Iris pigment epithelial cell (primary cell): ENCODE data around the gene DHFR2.
"Not testable (repeated sequence)": the region's sequence is repeated elsewhere in the genome, so short reads cannot be mapped to it uniquely, and the experiment has no call there.

Experiments used
- DNase-seq: peaks from one replicate; pipeline ENCODE4 v3.0.0-alpha.2; 2011; ENCODE audit warnings: low read depth

DHFR2 gene

DNA sequence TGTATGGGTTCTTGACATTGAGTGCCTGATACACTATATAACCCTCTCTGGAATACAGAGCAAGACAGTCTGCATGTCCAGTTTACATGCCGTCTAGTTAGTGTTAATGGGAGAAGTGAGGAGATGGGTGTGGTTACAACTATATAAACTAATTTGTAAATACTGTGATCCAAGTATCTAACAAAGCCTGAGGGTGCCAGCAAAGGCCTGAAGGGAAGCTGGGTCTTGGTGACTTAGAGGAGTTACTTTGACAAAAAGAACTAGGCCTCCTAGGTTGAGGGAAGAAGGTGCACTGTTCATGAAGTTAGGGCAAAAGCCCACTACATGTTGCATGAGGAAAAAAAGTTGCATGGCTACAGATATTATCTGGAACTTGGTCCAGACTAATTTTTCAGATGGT lies 2.4 kb upstream of the DHFR2 start:
- no peak for DNase-seq

GRCh38 chr3:94064243-94064860 lies 1.6 kb upstream of the DHFR2 start:
- DNase-seq = no peak

- DNase-seq = peak; percentile 18
Measured at GRCh38 chr3:94063496-94064119, 892 bp upstream of the DHFR2 start.

GRCh38 chr3:94061297-94061696 lies 1.4 kb downstream of the DHFR2 start:
- no peak for DNase-seq

DNA sequence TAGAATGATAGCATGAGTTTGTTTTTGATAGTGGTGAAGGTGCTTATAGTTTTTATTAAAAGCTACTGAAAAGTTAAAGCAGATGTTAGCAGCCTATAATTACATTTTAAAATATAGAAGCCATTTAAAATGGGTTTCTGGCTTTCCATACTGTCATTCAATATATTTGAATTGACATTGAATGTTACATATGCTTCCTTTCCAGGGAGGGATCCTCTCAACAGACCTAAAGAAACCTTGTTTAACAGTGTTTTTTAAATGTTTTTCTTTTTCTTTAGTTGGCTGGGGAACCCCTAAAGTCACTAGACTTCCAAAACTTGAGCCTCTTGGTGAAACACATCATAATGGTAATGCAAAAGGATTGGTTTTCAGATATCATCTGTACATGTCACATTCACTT lies 12.2 kb downstream of the DHFR2 start:
- no peak for DNase-seq

- no peak for DNase-seq
Measured at GRCh38 chr3:94049267-94049666, 13.4 kb downstream of the DHFR2 start.

DNA sequence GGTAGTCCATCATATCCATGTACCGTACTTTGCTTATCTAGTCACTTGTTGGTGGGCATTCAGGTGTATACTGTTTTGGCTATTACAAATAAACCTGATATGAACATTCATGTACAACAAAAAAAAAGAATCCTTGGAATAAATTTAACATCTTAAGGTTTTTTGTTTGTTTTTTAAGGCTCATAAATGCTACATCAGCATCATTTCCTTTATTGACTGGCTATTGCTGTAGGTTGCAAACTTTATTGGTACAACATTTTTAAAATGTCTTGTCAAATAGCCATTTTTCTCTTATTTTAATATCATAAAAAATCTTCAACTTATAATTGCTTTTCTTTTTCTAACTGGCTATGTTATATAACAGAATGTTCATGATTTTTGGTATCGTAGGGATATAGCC lies 16.2 kb downstream of the DHFR2 start:
- DNase-seq = no peak

DNA sequence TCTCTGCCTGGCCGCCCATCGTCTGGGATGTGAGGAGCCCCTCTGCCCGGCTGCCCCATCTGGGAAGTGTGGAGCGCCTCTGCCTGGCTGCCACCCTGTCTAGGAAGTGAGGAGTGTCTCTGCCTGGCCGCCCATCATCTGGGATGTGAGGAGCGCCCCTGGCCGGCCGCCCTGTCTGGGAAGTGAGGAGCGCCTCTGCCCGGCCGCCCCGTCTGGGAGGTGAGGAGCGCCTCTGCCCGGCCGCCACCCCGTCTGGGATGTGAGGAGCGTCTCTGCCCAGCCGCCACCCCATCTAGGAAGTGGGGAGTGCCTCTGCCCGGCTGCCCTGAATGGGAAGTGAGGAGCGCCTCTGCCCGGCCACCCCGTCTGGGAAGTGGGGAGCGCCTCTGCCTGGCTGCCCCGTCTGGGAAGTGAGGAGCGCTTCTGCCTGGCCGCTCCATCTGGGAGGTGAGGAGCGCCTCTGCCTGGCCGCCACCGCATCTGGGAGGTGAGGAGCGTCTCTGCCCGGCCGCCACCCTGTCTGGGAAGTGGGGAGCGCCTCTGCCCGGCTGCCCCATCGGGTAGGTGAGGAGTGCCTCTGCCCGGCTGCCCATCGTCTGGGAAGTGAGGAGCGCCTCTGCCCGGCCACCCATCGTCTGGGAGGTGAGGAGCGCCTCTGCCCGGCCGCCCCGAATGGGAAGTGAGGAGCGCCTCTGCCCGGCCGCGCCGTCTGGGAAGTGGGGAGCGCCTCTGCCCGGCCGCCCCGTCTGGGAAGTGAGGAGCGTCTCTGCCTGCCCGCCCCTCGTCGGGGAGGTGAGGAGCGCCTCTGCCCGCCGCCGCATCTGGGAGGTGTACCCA lies 18.4 kb downstream of the DHFR2 start:
- DNase-seq = not testable (repeated sequence)

- no peak for DNase-seq
Measured at GRCh38 chr3:94043285-94043684, 19.4 kb downstream of the DHFR2 start.

- DNase-seq = peak; percentile 69
Measured at GRCh38 chr3:94036909-94037507, 25.7 kb downstream of the DHFR2 start.

DNA sequence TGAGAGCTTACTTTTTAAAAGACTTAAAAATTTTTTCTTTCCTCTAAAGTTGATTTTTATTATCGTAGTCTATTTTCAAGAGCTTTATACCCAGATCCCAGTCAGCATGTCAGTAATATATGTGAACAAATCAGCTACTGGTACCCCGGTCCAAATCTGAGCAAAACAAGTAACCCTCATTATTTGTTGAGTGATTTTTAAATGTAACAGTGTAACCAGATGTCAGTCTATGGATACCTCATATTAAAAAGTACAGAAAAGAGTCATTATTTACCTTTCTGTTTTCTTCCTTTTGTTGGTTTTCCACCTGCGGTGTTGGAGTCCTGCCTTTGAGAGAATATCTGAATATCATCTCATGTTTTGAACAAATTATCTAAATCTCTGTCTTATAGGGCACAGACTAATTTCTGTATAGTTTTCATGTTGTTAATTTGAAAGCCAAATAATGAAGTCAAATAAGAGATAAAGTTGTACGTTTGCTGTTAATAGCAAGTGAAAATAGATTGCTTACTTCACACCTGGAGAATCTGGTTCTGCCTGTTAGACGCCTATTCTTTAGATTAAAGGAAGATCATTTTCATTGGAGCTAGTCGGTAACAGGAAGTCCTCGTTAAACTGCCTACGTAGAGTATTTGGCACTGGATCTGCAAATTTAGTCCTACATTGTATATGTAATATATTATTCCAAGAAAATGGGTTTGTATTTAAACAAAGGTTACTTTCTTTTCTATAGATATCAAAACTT lies 34.5 kb downstream of the DHFR2 start, which contains the start of gene STX19:
TSS of gene STX19 (minus strand) at position 505 of the 745 bp plus-strand sequence. CDS start 13,328 bp downstream, outside the sequence.
- no peak for DNase-seq

DNA sequence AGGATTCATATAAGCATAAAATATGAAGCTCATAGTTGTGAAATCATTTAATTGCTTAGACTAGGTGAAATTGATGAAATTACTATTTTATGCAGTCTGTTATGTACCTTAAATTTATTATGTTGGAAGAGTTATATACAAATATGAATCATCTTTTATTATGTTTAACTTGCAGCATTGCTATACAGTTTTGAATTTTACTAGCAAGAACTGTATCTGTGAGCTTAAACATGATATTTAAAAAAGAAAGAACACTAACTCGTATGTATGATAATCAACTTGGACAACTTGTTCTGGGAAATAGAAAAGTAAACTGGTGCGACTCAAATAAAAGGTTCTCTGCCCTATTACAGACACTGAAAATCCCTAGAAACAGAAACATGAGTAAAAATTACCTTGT lies 36.1 kb downstream of the DHFR2 start:
- DNase-seq = no peak

DNA sequence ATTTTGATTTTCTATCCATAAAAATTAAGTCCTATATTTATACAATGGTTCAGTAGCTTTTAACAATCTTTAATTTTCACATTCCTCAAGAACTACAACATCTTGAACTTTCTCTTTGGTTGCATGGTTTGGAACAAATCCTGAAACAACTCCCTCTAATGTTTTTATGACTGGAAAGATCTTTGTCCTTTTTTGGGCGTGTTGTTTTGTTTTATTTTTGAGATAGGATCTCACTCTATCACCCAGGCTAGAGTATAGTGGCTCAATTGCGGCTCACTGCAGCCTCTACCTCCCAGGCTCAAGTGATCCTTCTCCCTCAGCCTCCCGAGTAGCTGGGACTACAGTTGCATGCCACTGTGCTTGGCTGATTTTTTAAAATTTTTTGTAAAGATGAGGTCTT lies 38.3 kb downstream of the DHFR2 start:
- peak; percentile 5 for DNase-seq

- DNase-seq = no peak
Measured at GRCh38 chr3:94020293-94020692, 42.4 kb downstream of the DHFR2 start.

GRCh38 chr3:94019659-94020058 lies 43.1 kb downstream of the DHFR2 start:
- DNase-seq = no peak

GRCh38 chr3:94015025-94015424 lies 47.7 kb downstream of the DHFR2 start:
- no peak for DNase-seq

DNA sequence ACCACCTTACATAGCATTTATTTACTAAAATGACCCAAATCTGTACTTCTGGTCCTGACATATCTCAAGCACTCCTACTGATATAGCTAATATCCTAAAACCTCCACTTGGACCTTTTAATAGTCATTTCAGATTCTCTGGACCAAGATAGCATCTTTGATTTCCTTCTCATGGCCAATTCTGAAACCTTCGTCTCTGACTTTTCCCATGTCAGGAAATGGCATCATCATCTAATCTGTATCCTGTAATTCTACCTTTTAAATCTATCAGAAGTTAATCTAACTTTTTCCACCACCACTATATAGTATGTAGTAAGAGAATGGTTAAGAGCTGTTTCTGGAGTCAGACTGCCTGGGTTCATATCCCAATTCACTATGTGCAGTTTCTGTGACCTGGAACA lies 50.5 kb downstream of the DHFR2 start:
- DNase-seq = no peak

GRCh38 chr3:94011233-94011711 lies 51.4 kb downstream of the DHFR2 start:
- DNase-seq = no peak

- DNase-seq = no peak
Measured at GRCh38 chr3:94009608-94010007, 53.1 kb downstream of the DHFR2 start.

- no peak for DNase-seq
Measured at GRCh38 chr3:94008253-94008652, 54.5 kb downstream of the DHFR2 start.
